Measurements from ENCODE around the gene S100A7.

GRCh38 chr1:153481124-153481523, 20.7 kb upstream of the S100A7 start:
- TF ChIP-seq CTCF (IDR thresholded peaks at IDR 0.05) = no peak
- no peak for TF ChIP-seq EP300 (IDR thresholded peaks at IDR 0.05)
